Transverse colon (tissue), 4 donors: ENCODE data around the gene NABP1. TPM values are rescaled to one million over a fixed set of nuclear protein-coding genes. Genes with fewer than 3 reads are reported as not detected.
A peak's percentile ranks its signal among the peaks of the same experiment; 100 is the strongest.

Source experiments
- DNase-seq: peaks from one replicate; pipeline ENCODE4 v3.0.0-alpha.2; 2019
- H3K27ac ChIP-seq, 4 donors: fragments of 200-600 bp; sonication (generic); 2 replicates each; pipeline ENCODE4 v1.5.1; 2016 to 2018; ENCODE audit warnings: inconsistent platforms in 4 of 4
- H3K27me3 ChIP-seq: fragments of 200-600 bp; sonication (generic); 2 replicates; pipeline ENCODE4 v1.5.1; 2017; ENCODE audit warnings: inconsistent platforms
- H3K36me3 ChIP-seq, 4 donors: fragments of 200-600 bp; sonication (generic); 2 replicates each; pipeline ENCODE4 v1.5.1; 2017 to 2019; ENCODE audit warnings: inconsistent platforms in 4 of 4
- H3K4me1 ChIP-seq, 4 donors: fragments of 200-600 bp; sonication (generic); 2 replicates each; pipeline ENCODE4 v1.5.1; 2017 to 2020; ENCODE audit warnings: inconsistent platforms in 4 of 4
- H3K4me3 ChIP-seq, 4 donors: fragments of 200-600 bp; sonication (generic); 1 replicate in 1 of 4; 2 replicates in 3 of 4; pipeline versions ENCODE4 v1.5.1 to v1.6.1; 2017 to 2019; ENCODE audit warnings: inconsistent platforms in 4 of 4
- H3K9me3 ChIP-seq, 2 donors: fragments of 200-600 bp; sonication (generic); 2 replicates each; pipeline ENCODE4 v1.5.1; 2017 to 2019; ENCODE audit warnings: inconsistent platforms in 2 of 2
- CTCF ChIP-seq, 5 experiments: fragments of 200-600 bp in 3 of 5; fragments of 450-650 bp in 2 of 5; sonication (generic) in 3 of 5; IDR thresholded peaks; 1 replicate in 2 of 5; 2 replicates in 3 of 5; pipeline ENCODE4 v1.5.1; 2016 to 2017; ENCODE audit warnings: antibody characterized with exemption in 5 of 5, inconsistent platforms in 3 of 5, mild to moderate bottlenecking in 2 of 5, moderate library complexity in 1 of 5
- EP300 ChIP-seq: sonication (generic); formaldehyde crosslinking; IDR thresholded peaks from one replicate; pipeline ENCODE4 v1.6.1; 2017; ENCODE audit warnings: antibody characterized with exemption, low read depth
- POLR2A ChIP-seq: fragments of 450-650 bp; IDR thresholded peaks from one replicate; pipeline ENCODE4 v1.6.1; 2016; ENCODE audit warnings: antibody characterized with exemption, mild to moderate bottlenecking, moderate library complexity
- POLR2AphosphoS5 ChIP-seq, 3 donors: sonication (generic); formaldehyde crosslinking; IDR thresholded peaks; one replicate each; pipeline ENCODE4 v1.6.1; 2016; ENCODE audit warnings: antibody characterized with exemption in 3 of 3
- whole genome bisulfite sequencing, 2 donors: methylation state at CpG; one replicate each; pipeline ENCODE4 v1.1.5; 2018; ENCODE audit warnings: low coverage in 1 of 2; 5-methylcytosine and 5-hydroxymethylcytosine counted together
- in situ Hi-C, 4 donors: fragments of 200-750 bp; cut with MboI; loops; one replicate each; pipeline versions ENCODE4 v1.15.0 to v1.15.1; 2017; ENCODE audit warnings: low sequenced_read_pairs in 3 of 4, low pct_ligation_motif_present in 1 of 4, low pct_unique_long_range_greater_than_20kb in 1 of 4
- intact Hi-C: fragments of 100-400 bp; cut with DNase I; formaldehyde crosslinking; loops from one replicate; pipeline ENCODE4 v1.15.1; 2023; ENCODE audit warnings: low total_unique reads
- total RNA-seq, 4 donors: library from RNA; depleted of rRNA; stranded (reverse); fragments of >200 nt; gene quantifications; one replicate each; pipeline ENCODE4 v1.1.0, GENCODE V29; 2016

Gene NABP1
- total RNA-seq, 4 donors from 2014 or later = 1.00 to 55.6 (median 33.0) TPM

- H3K4me3 ChIP-seq = no peak overlapping the region
- H3K27me3 ChIP-seq = no peaks in the 10 kb centered on the region
- WGBS, 2 donors = 25 to 27% methylated on average over 1 of the region's 1 CpG
Observed at GRCh38 chr2:191631754-191632153, 46.2 kb upstream of the NABP1 start.

GRCh38 chr2:191632426-191632825 is 45.5 kb upstream of the NABP1 start:
- no peaks in the 10 kb centered on the region for H3K36me3 ChIP-seq
- WGBS, 2 donors = 94 to 96% methylated on average over 3 of the region's 3 CpGs
- H3K4me3 ChIP-seq = no peak overlapping the region
- no peak for TF ChIP-seq POLR2AphosphoS5 (IDR thresholded peaks at IDR 0.05)
- TF ChIP-seq CTCF (IDR thresholded peaks at IDR 0.05) = no peak
- no peak for TF ChIP-seq EP300
- no peak overlapping the region for H3K27ac ChIP-seq
- no peaks in the 10 kb centered on the region for H3K9me3 ChIP-seq
- DNase-seq = no peak
- H3K4me1 ChIP-seq = peaks cover 0 to 10% (median 4%) of the 10 kb centered on the region in 4 donors
- intact Hi-C loops (no loop called here), in situ Hi-C loops (no loop called here)
- no peaks in the 10 kb centered on the region for H3K27me3 ChIP-seq

More at GRCh38 chr2:191631754-191632153, 46.2 kb upstream of the NABP1 start:
- TF ChIP-seq EP300 (no peak), CTCF (IDR thresholded peaks at IDR 0.05) (no peak), POLR2AphosphoS5 (IDR thresholded peaks at IDR 0.05) (no peak), POLR2A (no peak)
- DNase-seq = peak; percentile 41
- intact Hi-C loops (no loop called here), in situ Hi-C loops (no loop called here)
- Histone ChIP-seq H3K36me3 (no peaks in the 10 kb centered on the region), H3K27ac (no peak overlapping the region), H3K4me1 (peaks cover 0 to 3% (median 1%) of the 10 kb centered on the region in 4 donors), H3K9me3 (no peaks in the 10 kb centered on the region)

GRCh38 chr2:191634791-191635190 is 43.1 kb upstream of the NABP1 start:
- Histone ChIP-seq H3K36me3 (no peaks in the 10 kb centered on the region), H3K27me3 (no peaks in the 10 kb centered on the region), H3K4me3 (no peak overlapping the region), H3K4me1 (peaks cover 9 to 29% (median 16%) of the 10 kb centered on the region in 4 donors), H3K27ac (no peak overlapping the region), H3K9me3 (no peaks in the 10 kb centered on the region)
- WGBS, 2 donors = 96 to 100% methylated on average over 1 of the region's 1 CpG
- intact Hi-C loops = no loop called here
- no peak for TF ChIP-seq CTCF (IDR thresholded peaks at IDR 0.05)
- no peak for TF ChIP-seq POLR2A
- no peak for TF ChIP-seq EP300
- in situ Hi-C loops = no loop called here
- no peak for DNase-seq

- TF ChIP-seq POLR2AphosphoS5 (IDR thresholded peaks at IDR 0.05) = no peak
- TF ChIP-seq CTCF (IDR thresholded peaks at IDR 0.05) = no peak
- no peak for TF ChIP-seq EP300
- no peak for TF ChIP-seq POLR2A
- H3K9me3 ChIP-seq = no peaks in the 10 kb centered on the region
- no peaks in the 10 kb centered on the region for H3K36me3 ChIP-seq
- H3K27ac ChIP-seq = no peak overlapping the region
- H3K4me1 ChIP-seq = peaks cover 9 to 32% (median 16%) of the 10 kb centered on the region in 4 donors
- WGBS, 2 donors = 65 to 81% methylated on average over 4 to 5 of the region's 5 CpGs
- no peak overlapping the region for H3K4me3 ChIP-seq
- intact Hi-C loops (no loop called here), in situ Hi-C loops (no loop called here)
- DNase-seq = no peak
- H3K27me3 ChIP-seq = no peaks in the 10 kb centered on the region
Observed at GRCh38 chr2:191635333-191636234, 42.4 kb upstream of the NABP1 start.
